GM18907 (cell line): ENCODE results near the gene AMZ1.
"Not testable (repeated sequence)": the region's sequence is repeated elsewhere in the genome, so short reads cannot be mapped to it uniquely, and the experiment has no call there.

Experiments used
- ATAC-seq: cut with Tn5 transposase; IDR thresholded peaks from one replicate; pipeline ENCODE4 v1.9.1; 2021; ENCODE audit warnings: mild to moderate bottlenecking, moderate library complexity; ENCODE audit not compliant: unreplicated experiment

AMZ1 gene

GRCh38 chr7:2724453-2725177, 36.6 kb downstream of the AMZ1 start:
- no peak for ATAC-seq

GRCh38 chr7:2725178-2726105, 37.4 kb downstream of the AMZ1 start:
- ATAC-seq: no peak

GRCh38 chr7:2726316-2727018, 38.5 kb downstream of the AMZ1 start:
- no peak for ATAC-seq

- ATAC-seq: not testable (repeated sequence)
Measured at GRCh38 chr7:2727206-2727605, 39.2 kb downstream of the AMZ1 start.

- no peak for ATAC-seq
Measured at GRCh38 chr7:2728316-2729030, 40.5 kb downstream of the AMZ1 start.

- no peak for ATAC-seq
Measured at GRCh38 chr7:2729031-2729892, 41.3 kb downstream of the AMZ1 start.

- ATAC-seq: no peak
Measured at GRCh38 chr7:2729893-2730716, 42.1 kb downstream of the AMZ1 start.

GRCh38 chr7:2730846-2731770, 43.1 kb downstream of the AMZ1 start:
- no peak for ATAC-seq

- no peak for ATAC-seq
Measured at GRCh38 chr7:2732388-2732787, 44.4 kb downstream of the AMZ1 start.

GRCh38 chr7:2732959-2733584, 45.1 kb downstream of the AMZ1 start:
- ATAC-seq: no peak

- ATAC-seq: no peak
Measured at GRCh38 chr7:2734084-2734686, 46.2 kb downstream of the AMZ1 start.

- no peak for ATAC-seq
Measured at GRCh38 chr7:2734751-2735571, 47.0 kb downstream of the AMZ1 start.

- no peak for ATAC-seq
Measured at GRCh38 chr7:2735744-2736143, 47.7 kb downstream of the AMZ1 start.

- ATAC-seq: no peak
Measured at GRCh38 chr7:2736411-2736914, 48.5 kb downstream of the AMZ1 start.

GRCh38 chr7:2737005-2737743, 49.2 kb downstream of the AMZ1 start:
- ATAC-seq: not testable (repeated sequence)
